ENCODE data around the gene NELL2. TPM values are rescaled to one million over a fixed set of nuclear protein-coding genes. Genes with fewer than 3 reads are reported as not detected.

The NELL2 gene
- total RNA-seq, 1 donor from 2014 or later = 2.1 TPM

GRCh38 chr12:44509471-44509870 is 366.6 kb downstream of the NELL2 start:
- DNase-seq (ENCODE audit: low spot score in 2 of 2, unreplicated experiment in 2 of 2) = no peak
- H3K27me3 Mint-ChIP-seq (ENCODE audit: low read depth) = no peaks in the 10 kb centered on the region
- no peak for TF ChIP-seq CTCF (IDR thresholded peaks at IDR 0.05; ENCODE audit: unreplicated experiment)
- H3K36me3 Mint-ChIP-seq = no peaks in the 10 kb centered on the region
- H3K9me3 Mint-ChIP-seq = no peaks in the 10 kb centered on the region
- H3K4me3 Mint-ChIP-seq = no peak overlapping the region
- H3K4me1 Mint-ChIP-seq = peaks cover 10% of the 10 kb centered on the region
- H3K27ac Mint-ChIP-seq = peak overlapping the region; percentile 41

DNA sequence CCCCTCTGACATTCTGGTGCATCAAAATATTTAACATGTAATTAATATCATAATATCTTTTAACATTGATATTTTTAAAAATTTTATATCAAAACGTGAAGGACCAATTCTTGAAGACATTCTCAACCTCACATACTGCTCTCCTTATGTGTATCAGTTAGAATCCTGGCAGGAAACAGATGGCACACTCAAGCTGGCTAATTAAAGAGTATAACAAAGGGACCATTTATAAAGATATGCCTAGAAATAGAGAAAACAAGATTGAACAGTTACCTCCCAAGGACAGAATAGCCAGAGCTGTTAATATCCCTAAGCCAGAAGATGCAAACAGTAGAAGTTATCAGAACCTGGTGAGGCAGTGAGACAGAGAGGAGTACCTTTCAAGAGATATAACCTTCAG is 368.7 kb downstream of the NELL2 start:
- no peaks in the 10 kb centered on the region for H3K27me3 Mint-ChIP-seq (ENCODE audit: low read depth)
- TF ChIP-seq CTCF (IDR thresholded peaks at IDR 0.05; ENCODE audit: unreplicated experiment) = no peak

DNA sequence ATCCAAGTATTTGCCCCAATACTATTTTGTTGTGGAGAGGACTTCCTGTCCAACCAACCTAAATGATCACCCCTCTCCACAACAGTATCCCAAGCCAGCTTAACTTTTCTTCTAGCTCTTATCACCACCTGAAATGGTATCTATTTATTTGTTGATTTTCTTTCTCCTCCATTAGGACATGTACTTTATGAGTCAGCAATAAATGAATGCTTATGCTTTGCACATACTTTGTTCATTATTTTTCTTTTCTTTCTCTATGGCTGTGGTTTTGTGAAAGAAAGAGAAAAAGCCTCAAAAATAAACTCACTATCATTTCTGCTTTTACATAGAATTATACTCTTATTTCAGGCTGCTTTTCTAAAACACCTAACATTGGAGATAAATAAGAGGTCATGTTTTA is 371.3 kb downstream of the NELL2 start:
- no peaks in the 10 kb centered on the region for H3K27me3 Mint-ChIP-seq (ENCODE audit: low read depth)
- TF ChIP-seq CTCF (IDR thresholded peaks at IDR 0.05; ENCODE audit: unreplicated experiment) = no peak

More for the DNA sequence above, 368.7 kb downstream of the NELL2 start:
- Mint-ChIP-seq H3K9me3 (no peaks in the 10 kb centered on the region), H3K4me1 (peaks cover 10% of the 10 kb centered on the region), H3K36me3 (no peaks in the 10 kb centered on the region), H3K4me3 (no peak overlapping the region), H3K27ac (no peak overlapping the region)
- DNase-seq (ENCODE audit: low spot score in 2 of 2, unreplicated experiment in 2 of 2) = no peak

DNA sequence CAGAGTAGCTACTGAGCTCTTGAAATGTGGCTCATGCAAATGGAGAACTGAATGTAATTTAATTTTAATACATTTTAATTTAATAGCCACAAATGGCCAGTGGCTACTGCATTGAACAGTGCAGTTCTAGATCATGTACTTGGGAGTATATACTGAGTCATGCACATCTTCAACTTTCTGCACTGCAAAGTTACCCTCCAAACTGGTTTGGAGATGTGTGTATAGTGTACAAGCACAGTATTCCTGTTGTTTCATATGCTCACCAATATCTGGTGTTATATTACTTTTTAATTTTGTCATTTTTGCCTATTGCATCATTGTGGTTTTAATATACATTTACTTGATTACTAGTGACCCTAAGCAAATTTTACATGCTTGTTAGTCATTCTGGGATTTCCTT is 372.8 kb downstream of the NELL2 start:
- Mint-ChIP-seq H3K27me3 (ENCODE audit: low read depth) (no peaks in the 10 kb centered on the region), H3K4me1 (no peaks in the 10 kb centered on the region), H3K27ac (no peak overlapping the region), H3K9me3 (no peaks in the 10 kb centered on the region), H3K4me3 (no peak overlapping the region), H3K36me3 (no peaks in the 10 kb centered on the region)
- no peak for DNase-seq (ENCODE audit: low spot score in 2 of 2, unreplicated experiment in 2 of 2)
- TF ChIP-seq CTCF (IDR thresholded peaks at IDR 0.05; ENCODE audit: unreplicated experiment) = no peak

More for the DNA sequence above, 371.3 kb downstream of the NELL2 start:
- H3K4me1 Mint-ChIP-seq = peaks cover 5% of the 10 kb centered on the region
- no peak for DNase-seq (ENCODE audit: low spot score in 2 of 2, unreplicated experiment in 2 of 2)
- no peaks in the 10 kb centered on the region for H3K9me3 Mint-ChIP-seq
- no peaks in the 10 kb centered on the region for H3K36me3 Mint-ChIP-seq
- H3K27ac Mint-ChIP-seq = no peak overlapping the region
- no peak overlapping the region for H3K4me3 Mint-ChIP-seq

GRCh38 chr12:44502681-44503080 is 373.4 kb downstream of the NELL2 start:
- H3K4me3 Mint-ChIP-seq = no peak overlapping the region
- no peak overlapping the region for H3K27ac Mint-ChIP-seq
- no peaks in the 10 kb centered on the region for H3K36me3 Mint-ChIP-seq
- TF ChIP-seq CTCF (IDR thresholded peaks at IDR 0.05; ENCODE audit: unreplicated experiment) = no peak
- H3K9me3 Mint-ChIP-seq = no peaks in the 10 kb centered on the region
- H3K4me1 Mint-ChIP-seq = no peaks in the 10 kb centered on the region
- no peak for DNase-seq (ENCODE audit: low spot score in 2 of 2, unreplicated experiment in 2 of 2)
- H3K27me3 Mint-ChIP-seq (ENCODE audit: low read depth) = no peaks in the 10 kb centered on the region

DNA sequence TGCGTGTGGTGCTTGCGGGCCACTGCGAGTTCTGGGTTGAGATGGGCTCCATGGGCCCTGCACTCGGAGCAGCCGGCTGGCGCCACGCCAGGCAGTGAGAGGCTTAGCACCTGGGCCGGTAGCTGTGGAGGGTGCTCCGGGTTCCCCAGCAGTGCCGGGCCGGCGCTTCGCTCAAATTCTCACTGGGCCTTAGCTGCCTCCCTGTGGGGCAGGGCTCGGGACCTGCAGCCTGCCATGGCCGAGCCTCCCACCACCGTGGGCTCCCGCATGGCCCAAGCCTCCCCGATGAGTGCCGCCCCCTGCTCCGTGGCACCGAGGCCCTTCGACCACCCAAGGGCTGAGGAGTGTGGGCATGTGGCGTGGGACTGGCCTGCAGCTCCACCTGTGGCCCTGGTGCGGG is 375.7 kb downstream of the NELL2 start:
- Mint-ChIP-seq H3K27ac (no peak overlapping the region), H3K4me1 (peaks cover 2% of the 10 kb centered on the region), H3K36me3 (no peaks in the 10 kb centered on the region), H3K9me3 (no peaks in the 10 kb centered on the region), H3K4me3 (no peak overlapping the region), H3K27me3 (ENCODE audit: low read depth) (no peaks in the 10 kb centered on the region)
- TF ChIP-seq CTCF (IDR thresholded peaks at IDR 0.05; ENCODE audit: unreplicated experiment) = no peak
- DNase-seq (ENCODE audit: low spot score in 2 of 2, unreplicated experiment in 2 of 2) = no peak

Measured in mesothelial cell of epicardium (in vitro differentiated cells).